ENCODE data around the gene NUDT13.
A peak's percentile ranks its signal among the peaks of the same experiment; 100 is the strongest.

NUDT13 gene

DNA sequence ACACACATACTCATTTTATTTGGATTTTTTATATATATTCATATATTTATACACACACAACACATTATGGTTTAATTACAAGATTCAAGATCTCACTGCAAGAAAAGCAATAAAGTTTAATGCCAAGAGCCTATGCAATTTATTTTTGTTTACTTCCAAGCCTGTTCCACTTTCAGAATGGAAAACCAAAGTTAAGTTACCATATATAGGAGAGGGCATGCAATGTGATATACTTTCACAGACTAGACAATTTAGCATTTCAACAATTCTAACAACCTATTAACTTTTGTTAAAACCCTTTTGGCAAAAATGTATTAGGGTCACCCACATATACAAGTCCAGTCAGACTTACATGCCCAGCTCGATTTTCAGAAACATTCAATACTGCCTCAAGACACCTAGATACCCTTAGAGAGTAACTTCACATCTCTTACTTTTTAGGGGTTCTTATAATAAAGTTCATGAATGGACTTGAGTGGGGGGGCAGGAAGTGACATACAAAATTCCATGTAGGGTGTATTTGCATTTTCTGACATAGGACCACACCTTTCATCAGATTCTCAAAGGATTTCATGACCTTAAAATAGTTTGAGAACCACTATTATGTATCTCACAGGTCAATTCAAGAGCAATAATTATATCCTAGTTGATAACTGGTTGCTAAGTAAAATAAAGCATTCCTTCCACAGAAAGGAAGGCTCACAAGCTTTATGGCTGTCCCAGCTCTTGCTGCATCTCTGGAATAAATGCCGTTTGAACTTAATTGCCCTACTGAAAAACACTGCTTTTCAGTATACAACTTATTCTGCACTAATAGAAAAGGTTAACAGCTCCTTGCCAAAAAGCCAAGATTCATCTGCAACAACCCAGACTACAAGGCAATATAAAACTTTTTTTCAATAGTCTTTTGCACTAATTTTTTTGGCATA lies 16.1 kb upstream of the NUDT13 start:
- Histone ChIP-seq H3K27ac (no peak overlapping the region), H3K4me3 (ENCODE audit: low read depth, low read length) (peak overlapping the region; percentile 77), H3K79me2 (peaks cover 2% of the 10 kb centered on the region), H3K9me3 (ENCODE audit: control insufficient read depth, low read length) (no peaks in the 10 kb centered on the region), H3K9ac (no peak overlapping the region), H3K4me2 (ENCODE audit: low read length) (no peak overlapping the region), H3K36me3 (ENCODE audit: control insufficient read depth, insufficient read depth, low read length) (no peaks in the 10 kb centered on the region), H3K4me1 (no peaks in the 10 kb centered on the region), H2AFZ (no peak overlapping the region), H3K27me3 (ENCODE audit: control insufficient read depth, insufficient read depth, low read length) (no peaks in the 10 kb centered on the region)
- TF ChIP-seq, protein P1, sequence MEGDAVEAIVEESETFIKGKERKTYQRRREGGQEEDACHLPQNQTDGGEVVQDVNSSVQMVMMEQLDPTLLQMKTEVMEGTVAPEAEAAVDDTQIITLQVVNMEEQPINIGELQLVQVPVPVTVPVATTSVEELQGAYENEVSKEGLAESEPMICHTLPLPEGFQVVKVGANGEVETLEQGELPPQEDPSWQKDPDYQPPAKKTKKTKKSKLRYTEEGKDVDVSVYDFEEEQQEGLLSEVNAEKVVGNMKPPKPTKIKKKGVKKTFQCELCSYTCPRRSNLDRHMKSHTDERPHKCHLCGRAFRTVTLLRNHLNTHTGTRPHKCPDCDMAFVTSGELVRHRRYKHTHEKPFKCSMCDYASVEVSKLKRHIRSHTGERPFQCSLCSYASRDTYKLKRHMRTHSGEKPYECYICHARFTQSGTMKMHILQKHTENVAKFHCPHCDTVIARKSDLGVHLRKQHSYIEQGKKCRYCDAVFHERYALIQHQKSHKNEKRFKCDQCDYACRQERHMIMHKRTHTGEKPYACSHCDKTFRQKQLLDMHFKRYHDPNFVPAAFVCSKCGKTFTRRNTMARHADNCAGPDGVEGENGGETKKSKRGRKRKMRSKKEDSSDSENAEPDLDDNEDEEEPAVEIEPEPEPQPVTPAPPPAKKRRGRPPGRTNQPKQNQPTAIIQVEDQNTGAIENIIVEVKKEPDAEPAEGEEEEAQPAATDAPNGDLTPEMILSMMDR (IDR thresholded peaks at IDR 0.05): no peak

- no peaks in the 10 kb centered on the region for H3K36me3 ChIP-seq (ENCODE audit: control insufficient read depth, insufficient read depth, low read length)
- H3K4me1 ChIP-seq: no peaks in the 10 kb centered on the region
- H3K27ac ChIP-seq: no peak overlapping the region
Measured at GRCh38 chr10:73094986-73095480, 15.2 kb upstream of the NUDT13 start.

DNA sequence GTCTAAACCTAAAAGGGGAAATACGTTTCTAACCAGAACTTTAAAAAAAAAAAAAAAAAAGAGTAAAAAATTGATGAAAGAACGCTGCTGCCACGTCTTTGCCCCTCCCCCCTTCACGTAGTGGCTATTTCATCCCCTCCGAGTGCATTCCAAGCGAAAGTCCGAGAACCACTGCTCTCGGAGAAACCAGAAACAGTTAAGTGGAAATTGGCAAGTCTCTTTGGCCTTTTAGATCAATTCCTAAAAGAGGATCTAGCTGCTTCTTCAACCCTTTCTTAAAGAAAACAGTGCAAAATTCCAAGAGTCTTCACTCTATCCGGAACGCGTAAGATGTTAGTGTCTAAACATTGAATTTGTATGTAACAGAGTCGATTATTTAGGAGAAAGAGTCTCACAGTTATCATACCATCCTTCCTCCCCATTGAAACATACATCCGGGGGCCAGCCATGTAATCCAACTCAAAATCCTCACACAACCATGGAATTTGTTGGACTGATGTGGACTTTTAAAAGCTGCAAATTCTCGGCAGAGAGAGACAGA lies 14.7 kb upstream of the NUDT13 start:
- H3K79me2 ChIP-seq: peaks cover 2% of the 10 kb centered on the region
- H3K9ac ChIP-seq: no peak overlapping the region
- H3K4me2 ChIP-seq (ENCODE audit: low read length): peak overlapping the region; percentile 83
- H3K9me3 ChIP-seq (ENCODE audit: control insufficient read depth, low read length): no peaks in the 10 kb centered on the region
- TF ChIP-seq, protein P1 (IDR thresholded peaks at IDR 0.05): no peak
- H3K27ac ChIP-seq: peak overlapping the region; percentile 66
- peak overlapping the region; percentile 70 for H2AFZ ChIP-seq
- no peaks in the 10 kb centered on the region for H3K27me3 ChIP-seq (ENCODE audit: control insufficient read depth, insufficient read depth, low read length)
- H3K4me1 ChIP-seq: no peaks in the 10 kb centered on the region
- H3K4me3 ChIP-seq (ENCODE audit: low read depth, low read length): peak overlapping the region; percentile 77
- no peaks in the 10 kb centered on the region for H3K36me3 ChIP-seq (ENCODE audit: control insufficient read depth, insufficient read depth, low read length)

More at GRCh38 chr10:73094986-73095480, 15.2 kb upstream of the NUDT13 start:
- H3K27me3 ChIP-seq (ENCODE audit: control insufficient read depth, insufficient read depth, low read length): no peaks in the 10 kb centered on the region
- no peaks in the 10 kb centered on the region for H3K9me3 ChIP-seq (ENCODE audit: control insufficient read depth, low read length)
- peak overlapping the region; percentile 83 for H3K4me2 ChIP-seq (ENCODE audit: low read length)
- H3K79me2 ChIP-seq: peaks cover 2% of the 10 kb centered on the region
- TF ChIP-seq, protein P1 (IDR thresholded peaks at IDR 0.05): no peak
- peak overlapping the region; percentile 70 for H2AFZ ChIP-seq
- H3K4me3 ChIP-seq (ENCODE audit: low read depth, low read length): peak overlapping the region; percentile 77
- H3K9ac ChIP-seq: no peak overlapping the region

DNA sequence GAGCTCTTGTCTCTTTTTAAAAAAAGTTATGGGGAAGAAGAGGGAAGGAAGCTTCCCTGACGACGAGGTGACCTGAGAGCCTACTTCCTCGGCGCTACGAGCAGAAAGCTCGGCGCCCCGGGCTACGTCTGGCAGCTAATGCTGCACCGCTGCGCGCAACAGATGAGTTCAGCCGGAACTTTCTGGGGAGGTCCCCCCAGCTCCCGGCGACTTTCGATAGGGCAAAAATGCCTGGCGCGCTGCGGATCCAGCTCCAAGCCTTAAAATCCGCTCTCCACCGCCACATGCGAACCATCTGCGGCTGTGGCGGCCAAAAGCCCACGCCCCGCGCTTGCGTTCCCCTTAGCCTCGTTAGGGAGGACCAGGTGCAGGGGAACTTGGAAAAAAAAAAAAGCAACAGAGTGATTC lies 14.2 kb upstream of the NUDT13 start:
- Histone ChIP-seq H2AFZ (peak overlapping the region; percentile 70), H3K4me3 (ENCODE audit: low read depth, low read length) (peak overlapping the region; percentile 77), H3K4me2 (ENCODE audit: low read length) (peak overlapping the region; percentile 83), H3K79me2 (peaks cover 5% of the 10 kb centered on the region), H3K27me3 (ENCODE audit: control insufficient read depth, insufficient read depth, low read length) (no peaks in the 10 kb centered on the region), H3K9ac (peak overlapping the region; percentile 11), H3K36me3 (ENCODE audit: control insufficient read depth, insufficient read depth, low read length) (no peaks in the 10 kb centered on the region), H3K27ac (peak overlapping the region; percentile 66), H3K9me3 (ENCODE audit: control insufficient read depth, low read length) (no peaks in the 10 kb centered on the region), H3K4me1 (no peaks in the 10 kb centered on the region)
- TF ChIP-seq, protein P1 (IDR thresholded peaks at IDR 0.05): no peak
